GM18861 (cell line): ENCODE measurements around the gene WDR73.
A peak's percentile ranks its signal among the peaks of the same experiment; 100 is the strongest.

Experiments
- ATAC-seq: cut with Tn5 transposase; IDR thresholded peaks from one replicate; pipeline ENCODE4 v1.9.1; 2021; ENCODE audit not compliant: unreplicated experiment

Gene WDR73

DNA sequence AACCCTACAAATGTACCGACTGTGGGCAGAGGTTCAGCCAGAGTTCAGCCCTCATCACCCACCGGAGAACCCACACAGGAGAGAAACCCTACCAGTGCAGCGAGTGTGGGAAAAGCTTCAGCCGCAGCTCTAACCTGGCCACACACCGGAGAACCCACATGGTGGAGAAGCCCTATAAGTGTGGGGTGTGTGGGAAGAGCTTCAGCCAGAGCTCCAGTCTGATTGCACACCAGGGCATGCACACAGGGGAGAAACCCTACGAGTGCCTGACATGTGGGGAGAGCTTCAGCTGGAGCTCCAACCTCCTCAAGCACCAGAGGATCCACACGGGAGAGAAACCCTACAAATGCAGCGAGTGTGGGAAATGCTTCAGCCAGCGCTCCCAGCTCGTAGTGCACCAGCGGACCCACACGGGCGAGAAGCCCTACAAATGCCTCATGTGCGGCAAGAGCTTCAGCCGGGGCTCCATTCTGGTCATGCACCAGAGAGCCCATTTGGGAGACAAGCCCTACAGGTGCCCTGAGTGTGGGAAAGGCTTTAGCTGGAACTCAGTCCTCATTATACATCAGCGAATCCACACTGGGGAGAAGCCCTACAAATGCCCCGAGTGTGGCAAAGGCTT, 32.6 kb downstream of the WDR73 start:
- ATAC-seq = no peak

- ATAC-seq = no peak
Observed at GRCh38 chr15:84620626-84621025, 33.5 kb downstream of the WDR73 start.

GRCh38 chr15:84616235-84616634, 37.8 kb downstream of the WDR73 start:
- ATAC-seq = no peak

DNA sequence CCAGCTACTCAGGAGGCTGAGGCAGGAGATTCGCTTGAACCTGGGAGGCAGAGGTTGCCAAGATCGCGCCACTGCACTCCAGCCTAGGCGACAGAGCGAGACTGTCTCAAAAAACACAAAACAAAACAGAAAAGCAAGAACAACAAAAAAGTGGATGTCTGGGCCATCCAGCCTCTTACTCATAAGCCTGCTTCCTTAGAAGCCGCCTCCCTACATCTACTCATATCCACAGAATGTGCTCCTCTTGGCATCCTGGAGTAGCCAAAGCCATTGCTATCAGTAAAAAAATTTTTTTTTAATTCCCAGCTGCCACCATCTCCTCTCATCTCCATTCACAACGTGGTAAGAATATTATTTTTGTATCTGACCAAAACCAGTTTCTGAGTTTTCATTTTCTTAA, 42.5 kb downstream of the WDR73 start:
- ATAC-seq = no peak

GRCh38 chr15:84609818-84610525, 44.1 kb downstream of the WDR73 start:
- ATAC-seq = no peak

- ATAC-seq = no peak
Observed at GRCh38 chr15:84608707-84609284, 45.3 kb downstream of the WDR73 start.

GRCh38 chr15:84606653-84607120, 47.4 kb downstream of the WDR73 start:
- ATAC-seq = no peak

- no peak for ATAC-seq
Observed at GRCh38 chr15:84605554-84605882, 48.6 kb downstream of the WDR73 start.

DNA sequence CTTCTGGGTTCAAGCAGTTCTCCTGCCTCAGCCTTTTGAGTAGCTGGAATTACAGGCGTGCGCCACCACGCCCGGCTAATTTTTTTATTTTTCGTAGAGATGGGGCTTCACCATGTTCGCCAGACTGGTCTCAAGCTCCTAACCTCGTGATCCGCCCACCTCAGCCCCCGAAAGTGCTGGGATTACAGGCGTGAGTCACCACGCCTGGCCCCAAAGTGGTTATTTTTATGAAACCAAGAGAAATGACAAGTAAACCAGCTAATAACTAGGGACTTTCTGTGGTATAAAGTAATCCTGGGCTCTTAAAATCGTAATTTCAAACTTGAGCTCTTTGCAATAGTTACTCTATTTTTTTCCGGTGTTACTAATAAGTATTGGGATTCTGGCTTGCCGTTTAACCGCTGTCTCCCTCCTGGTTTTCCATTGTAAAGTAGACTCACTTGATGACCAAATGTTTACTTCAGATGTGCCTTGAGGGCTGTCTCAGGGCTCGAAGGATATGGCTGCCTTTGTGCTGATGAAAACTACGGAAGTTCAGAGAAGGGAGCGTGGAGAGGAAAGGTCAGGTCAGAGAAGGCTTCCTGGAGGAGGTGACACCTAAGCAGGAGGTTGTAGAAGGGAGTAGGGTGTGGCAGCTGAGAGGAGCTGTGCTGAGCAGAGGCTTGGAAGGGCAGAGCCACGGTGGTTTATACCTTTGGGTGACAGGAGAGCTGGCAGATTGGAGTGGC, 49.1 kb downstream of the WDR73 start:
- ATAC-seq = no peak

DNA sequence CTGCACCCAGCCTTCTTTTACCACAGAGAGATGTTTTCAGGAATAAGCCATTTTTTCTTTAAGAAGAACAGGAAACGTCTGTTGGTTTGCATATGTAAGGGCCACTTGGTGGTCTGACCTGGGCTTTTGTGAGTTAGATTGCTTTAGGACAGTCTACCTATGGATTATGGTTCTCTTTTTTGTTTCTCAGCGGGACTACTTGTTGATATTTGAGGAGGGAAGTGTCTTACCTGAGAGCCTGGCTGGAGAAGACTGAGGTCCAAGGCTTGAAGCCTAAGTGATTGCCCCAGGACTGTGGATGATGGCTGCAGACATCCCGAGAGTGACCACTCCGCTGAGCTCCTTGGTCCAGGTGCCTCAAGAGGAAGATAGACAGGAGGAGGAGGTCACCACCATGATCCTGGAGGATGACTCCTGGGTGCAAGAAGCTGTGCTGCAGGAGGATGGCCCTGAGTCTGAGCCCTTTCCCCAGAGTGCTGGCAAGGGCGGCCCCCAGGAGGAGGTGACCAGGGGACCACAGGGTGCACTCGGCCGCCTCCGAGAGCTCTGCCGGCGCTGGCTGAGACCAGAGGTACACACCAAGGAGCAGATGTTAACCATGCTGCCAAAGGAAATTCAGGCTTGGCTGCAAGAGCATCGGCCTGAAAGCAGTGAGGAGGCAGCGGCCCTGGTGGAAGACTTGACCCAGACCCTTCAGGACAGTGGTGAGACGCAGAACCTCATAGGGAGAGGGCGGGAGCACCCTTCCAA, 50.3 kb downstream of the WDR73 start:
- ATAC-seq = no peak

DNA sequence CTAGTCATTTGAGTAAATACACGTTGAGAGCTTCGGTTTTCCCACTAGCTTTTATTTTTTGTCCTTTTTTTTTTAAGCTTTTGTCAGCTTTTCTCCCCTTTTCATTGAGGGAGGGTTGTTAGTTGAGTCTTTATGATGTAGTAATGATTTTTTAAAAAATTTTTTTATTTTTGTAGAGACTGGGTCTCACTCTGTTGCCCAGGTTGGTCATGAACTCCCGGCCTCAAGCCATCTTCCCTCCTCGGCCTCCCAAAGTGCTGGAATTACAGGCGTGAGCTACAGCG, 52.6 kb downstream of the WDR73 start:
- ATAC-seq = no peak

GRCh38 chr15:84600687-84601554, 53.2 kb downstream of the WDR73 start, which contains the start of gene ZSCAN2:
Gene ZSCAN2, plus strand, starts transcription at chr15:84601009. Its CDS starts 2,919 bp downstream, at chr15:84603928.
- ATAC-seq = peak; percentile 80

- ATAC-seq = peak; percentile 2
Observed at GRCh38 chr15:84600331-84600686, 53.8 kb downstream of the WDR73 start.

GRCh38 chr15:84599906-84600305, 54.2 kb downstream of the WDR73 start:
- no peak for ATAC-seq

GRCh38 chr15:84598993-84599392, 55.1 kb downstream of the WDR73 start:
- no peak for ATAC-seq

DNA sequence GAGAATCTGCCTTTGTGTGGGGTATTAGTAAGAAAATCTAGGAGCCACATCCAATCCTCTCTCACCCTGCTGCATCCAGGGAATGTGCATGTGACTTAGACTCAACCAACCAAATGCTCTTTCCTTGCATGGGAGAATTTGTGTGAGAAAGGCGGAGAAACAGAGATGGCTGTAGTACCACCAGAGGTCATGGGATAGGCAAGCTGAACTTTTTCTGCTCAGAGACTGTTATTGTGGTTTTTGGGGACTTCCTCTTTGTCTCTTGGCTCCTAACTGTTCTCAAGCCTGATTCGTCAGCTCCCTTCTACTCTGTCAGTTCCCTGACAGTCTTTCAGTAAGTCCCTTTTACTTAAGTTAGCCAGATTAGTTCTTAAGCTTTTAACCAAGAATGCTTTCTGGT, 55.8 kb downstream of the WDR73 start:
- ATAC-seq = peak; percentile 58

GRCh38 chr15:84597296-84597695, 56.8 kb downstream of the WDR73 start:
- no peak for ATAC-seq

- ATAC-seq = no peak
Observed at GRCh38 chr15:84595660-84596059, 58.4 kb downstream of the WDR73 start.

- ATAC-seq = no peak
Observed at GRCh38 chr15:84594617-84595290, 59.3 kb downstream of the WDR73 start.

- ATAC-seq = no peak
Observed at GRCh38 chr15:84591815-84592214, 62.3 kb downstream of the WDR73 start.
